NCI-H1694 treated with DMSO at 0.1 percent for 48 hours (cell line): Measurements from ENCODE around the gene BNIP5.
"Not testable (repeated sequence)": the region's sequence is repeated elsewhere in the genome, so short reads cannot be mapped to it uniquely, and the experiment has no call there.

Experiments used
- DNase-seq: peaks from one replicate; lab custom pipeline; 2025; lab: John Stamatoyannopoulos, UW

BNIP5 gene

GRCh38 chr6:36340618-36341454 lies 4.1 kb upstream of the BNIP5 start:
- DNase-seq, result peak; percentile 42

- no peak for DNase-seq
Observed at GRCh38 chr6:36340306-36340617, 3.6 kb upstream of the BNIP5 start.

GRCh38 chr6:36339146-36339545 lies 2.5 kb upstream of the BNIP5 start:
- DNase-seq, result no peak

- DNase-seq, result not testable (repeated sequence)
Observed at GRCh38 chr6:36338223-36338622, 1.5 kb upstream of the BNIP5 start.

GRCh38 chr6:36337814-36338213 lies 1.1 kb upstream of the BNIP5 start:
- no peak for DNase-seq

GRCh38 chr6:36336208-36336710 lies 429 bp downstream of the BNIP5 start:
- DNase-seq, result no peak

GRCh38 chr6:36335465-36336207 lies 1.1 kb downstream of the BNIP5 start:
- DNase-seq, result no peak

GRCh38 chr6:36334832-36335459 lies 1.7 kb downstream of the BNIP5 start:
- no peak for DNase-seq

- no peak for DNase-seq
Observed at GRCh38 chr6:36333931-36334725, 2.6 kb downstream of the BNIP5 start.

- DNase-seq, result no peak
Observed at GRCh38 chr6:36333171-36333895, 3.4 kb downstream of the BNIP5 start.

- no peak for DNase-seq
Observed at GRCh38 chr6:36331381-36331780, 5.3 kb downstream of the BNIP5 start.

- no peak for DNase-seq
Observed at GRCh38 chr6:36330366-36330765, 6.3 kb downstream of the BNIP5 start.

- DNase-seq, result no peak
Observed at GRCh38 chr6:36329798-36330291, 6.8 kb downstream of the BNIP5 start.

- DNase-seq, result no peak
Observed at GRCh38 chr6:36328600-36328999, 8.1 kb downstream of the BNIP5 start.

- no peak for DNase-seq
Observed at GRCh38 chr6:36327919-36328236, 8.8 kb downstream of the BNIP5 start.

- no peak for DNase-seq
Observed at GRCh38 chr6:36327226-36327918, 9.3 kb downstream of the BNIP5 start.

- DNase-seq, result no peak
Observed at GRCh38 chr6:36326356-36326995, 10.2 kb downstream of the BNIP5 start.

GRCh38 chr6:36324715-36325114 lies 12.0 kb downstream of the BNIP5 start:
- DNase-seq, result no peak

- DNase-seq, result no peak
Observed at GRCh38 chr6:36324191-36324590, 12.5 kb downstream of the BNIP5 start.

GRCh38 chr6:36323062-36323461 lies 13.6 kb downstream of the BNIP5 start:
- DNase-seq, result no peak
